Suppressor macrophage (primary cell): ENCODE results near the gene STEAP3.

Experiments used
- DNase-seq, 4 experiments: peaks; one replicate each; pipeline ENCODE4 v3.0.0-alpha.2; 2020 to 2022

STEAP3 gene

DNA sequence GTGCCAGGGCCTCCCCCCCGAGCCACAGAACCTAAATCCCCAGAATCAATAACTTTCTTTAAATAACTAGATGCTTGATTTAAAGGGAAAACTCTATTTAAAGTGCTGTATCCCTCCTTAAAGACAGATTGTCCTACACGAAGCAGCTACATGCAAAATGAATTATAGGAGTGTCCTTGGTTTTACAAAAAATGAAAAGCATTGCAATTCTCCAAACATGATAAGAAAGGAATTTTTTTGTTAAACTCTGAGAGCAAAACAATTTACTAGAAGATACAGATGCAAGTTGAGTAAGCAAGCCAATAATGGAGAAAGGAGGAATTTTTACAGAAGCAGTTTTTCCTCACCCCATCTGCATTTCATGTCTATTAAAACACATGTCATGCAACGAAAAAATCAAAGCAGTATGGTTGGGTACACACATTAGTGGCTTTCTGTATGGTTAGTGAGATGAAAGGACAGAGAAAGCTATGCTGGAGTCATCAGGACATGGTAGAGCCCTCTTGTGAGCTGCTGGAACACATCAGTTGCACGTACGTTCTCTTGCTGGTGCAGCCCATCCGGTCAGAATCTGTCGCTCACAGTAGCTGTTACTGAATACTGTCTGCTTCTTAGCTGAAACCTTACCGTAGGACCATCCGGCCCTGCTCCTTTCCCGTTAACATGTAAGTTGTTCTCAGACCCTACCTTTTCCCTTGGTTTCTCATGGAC lies 25.9 kb upstream of the STEAP3 start:
- no peak for DNase-seq

DNA sequence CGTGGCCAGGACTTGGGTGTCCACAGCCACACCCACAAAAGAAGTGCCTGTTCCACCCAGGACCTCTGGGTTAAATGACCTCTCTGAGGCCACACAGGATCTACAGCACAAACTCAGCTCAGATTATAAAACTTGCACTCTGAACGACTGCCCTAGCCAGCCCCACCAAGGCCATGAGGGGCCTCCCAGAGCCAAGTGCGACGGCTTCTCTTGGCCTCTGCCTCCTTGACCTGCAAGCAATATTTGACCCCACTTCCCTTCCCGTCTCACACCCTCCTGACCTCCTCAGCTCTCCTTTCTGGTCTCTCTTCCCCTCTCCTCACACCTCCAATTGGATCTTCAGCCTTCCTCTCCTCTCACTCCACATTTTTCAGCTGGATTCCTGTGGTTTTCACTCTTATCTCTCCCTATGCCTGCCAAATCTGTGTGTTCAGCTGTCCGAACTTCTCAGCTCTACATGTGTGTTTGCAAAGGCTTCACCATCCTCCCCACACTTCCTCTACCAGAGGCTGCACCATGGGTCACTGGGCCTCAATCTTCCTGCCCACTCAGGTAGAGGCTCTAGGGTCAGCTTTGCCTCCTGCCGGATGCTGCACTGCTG lies 25.3 kb upstream of the STEAP3 start:
- no peak for DNase-seq

DNA sequence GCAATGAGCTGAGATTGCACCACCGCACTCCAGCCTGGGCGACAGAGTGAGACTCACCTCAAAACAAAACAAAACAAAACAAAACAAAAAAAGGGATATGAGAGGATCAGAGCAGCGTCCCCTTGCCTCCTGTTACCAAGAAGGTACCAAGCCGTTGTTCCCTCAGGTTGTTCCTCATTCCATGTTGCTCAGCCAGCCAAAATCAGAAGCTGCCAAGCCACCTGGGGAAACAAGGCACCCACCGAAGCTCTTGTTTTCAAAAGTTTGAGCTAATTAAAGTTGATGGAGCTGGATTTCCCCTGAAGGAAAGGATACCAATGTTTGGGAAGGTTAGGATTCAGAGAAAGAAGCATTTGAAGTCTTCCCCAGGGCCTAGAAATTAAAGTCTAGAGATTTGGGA lies 21.8 kb upstream of the STEAP3 start:
- DNase-seq, result no peak

DNA sequence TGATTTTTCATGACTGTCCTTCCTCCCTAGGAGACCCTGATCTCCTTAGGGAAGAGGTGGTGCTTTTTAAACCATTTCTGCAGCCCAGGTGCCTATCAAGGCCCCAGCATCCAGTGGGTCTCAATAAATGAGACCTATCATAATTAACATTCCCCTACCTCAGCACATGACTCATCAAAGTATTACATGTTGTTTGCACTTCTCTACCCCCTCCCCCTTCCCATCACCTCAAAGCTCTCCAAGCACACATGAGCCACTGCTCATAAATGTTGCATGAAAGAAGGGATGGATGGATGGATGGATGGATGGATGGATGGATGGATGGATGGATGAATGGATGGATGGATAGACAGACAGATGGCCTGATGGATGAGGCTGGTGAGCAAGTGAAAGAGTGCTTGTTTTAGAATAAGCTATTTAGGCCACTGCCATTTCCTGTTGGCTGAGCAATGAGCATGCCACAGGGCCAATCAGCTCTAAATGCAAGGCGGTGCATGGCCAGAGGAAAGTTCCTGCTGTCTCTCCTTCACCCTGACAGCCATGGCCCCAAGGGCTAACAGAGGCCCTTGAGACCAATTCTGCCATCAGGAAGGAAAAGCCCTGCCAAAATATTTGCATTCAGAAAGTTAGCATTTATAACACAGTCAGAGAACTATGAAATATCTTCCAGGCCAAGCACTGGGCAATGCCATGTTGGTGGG lies 20.9 kb upstream of the STEAP3 start:
- DNase-seq, result no peak

DNA sequence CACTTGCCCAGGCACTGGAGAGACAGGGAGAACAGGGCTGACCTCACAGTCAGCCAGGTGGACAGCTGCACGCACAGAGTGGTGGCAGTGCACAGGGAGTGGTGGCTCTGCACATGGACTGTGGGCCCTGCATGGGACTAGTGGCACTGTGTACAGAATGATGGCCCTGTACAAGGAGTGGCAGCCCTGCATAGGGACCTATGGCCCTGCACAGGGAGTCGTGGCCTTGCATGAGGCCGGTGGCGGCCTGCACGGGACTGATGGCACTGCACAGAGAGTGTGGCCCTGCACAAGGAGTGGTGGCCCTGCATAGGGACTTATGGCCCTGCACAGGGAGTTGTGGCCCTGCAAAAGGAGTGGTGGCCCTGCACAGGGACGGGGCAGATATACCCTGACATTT lies 19.1 kb upstream of the STEAP3 start:
- DNase-seq, result no peak

DNA sequence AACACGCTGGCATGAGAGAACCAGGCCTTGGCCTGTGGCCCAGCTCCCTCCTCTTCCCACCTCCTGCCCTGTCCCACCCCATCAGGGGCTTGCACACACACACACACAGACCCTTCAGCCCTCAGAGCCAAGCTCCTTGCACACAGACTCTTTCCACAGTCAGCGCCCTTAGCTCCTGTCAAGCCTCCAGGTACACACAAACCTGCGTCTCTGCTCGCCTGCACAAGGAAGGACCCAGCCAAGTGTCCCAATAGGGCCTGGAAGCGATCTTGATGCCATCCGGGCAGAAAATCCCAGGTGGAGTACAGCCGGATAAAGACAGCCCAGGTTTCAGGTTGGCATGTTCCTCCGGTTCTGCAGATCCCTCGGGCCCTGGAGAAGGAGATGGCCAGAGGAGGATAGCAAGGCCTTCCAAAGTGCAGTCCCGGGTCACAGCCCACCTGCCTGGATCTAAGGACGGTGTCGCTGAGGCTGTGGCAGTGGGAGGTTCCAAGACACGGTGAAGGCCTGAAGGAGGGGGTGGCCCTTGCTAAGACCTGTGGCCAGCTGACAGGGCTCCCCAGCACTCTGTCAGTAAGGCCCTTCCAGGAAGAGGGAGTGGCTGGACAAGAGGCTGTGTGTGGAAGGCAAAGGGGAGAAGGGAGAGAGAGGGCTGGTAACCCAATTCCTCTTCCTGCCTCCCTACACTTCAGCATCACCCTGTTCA lies 18.5 kb upstream of the STEAP3 start:
- DNase-seq, result no peak

DNA sequence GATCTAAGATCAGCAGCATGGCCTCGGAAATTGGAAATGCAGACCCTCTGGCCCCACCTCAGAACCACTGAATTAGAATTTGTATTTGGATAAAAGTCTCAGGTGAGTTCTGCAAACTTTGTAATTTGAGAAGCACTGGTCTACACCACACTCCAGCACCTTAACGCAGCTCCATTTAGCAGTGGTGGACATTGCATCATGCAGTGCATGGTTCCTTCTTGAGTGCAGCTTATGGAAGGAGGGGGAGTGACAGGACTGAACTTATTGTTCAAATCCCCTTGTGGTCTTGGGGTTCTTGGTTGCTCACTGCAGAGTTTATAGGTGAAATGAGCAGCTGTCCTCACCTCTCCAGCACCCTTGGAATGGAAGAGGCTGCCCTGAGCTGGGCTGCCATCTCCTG lies 17.4 kb upstream of the STEAP3 start:
- DNase-seq, result no peak

DNA sequence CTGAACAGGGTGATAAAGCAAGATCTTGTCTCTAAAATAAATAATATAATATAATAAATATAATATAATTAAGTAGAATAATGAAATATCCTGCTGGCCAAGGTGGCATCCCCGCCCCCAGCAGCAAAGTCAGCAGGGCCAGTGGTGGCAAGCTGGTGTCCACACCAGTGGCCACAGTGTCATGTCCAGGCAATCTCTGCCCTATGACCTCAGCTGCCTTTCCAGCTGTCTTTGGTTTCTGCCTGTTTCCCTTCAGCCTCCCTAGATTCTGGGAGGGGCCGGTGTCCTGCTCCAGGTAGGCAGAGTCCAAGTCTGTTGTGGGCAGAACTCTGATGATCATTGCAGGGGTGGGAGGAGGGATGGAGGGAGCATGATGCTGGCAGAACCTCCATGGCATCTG lies 16.2 kb upstream of the STEAP3 start:
- no peak for DNase-seq

DNA sequence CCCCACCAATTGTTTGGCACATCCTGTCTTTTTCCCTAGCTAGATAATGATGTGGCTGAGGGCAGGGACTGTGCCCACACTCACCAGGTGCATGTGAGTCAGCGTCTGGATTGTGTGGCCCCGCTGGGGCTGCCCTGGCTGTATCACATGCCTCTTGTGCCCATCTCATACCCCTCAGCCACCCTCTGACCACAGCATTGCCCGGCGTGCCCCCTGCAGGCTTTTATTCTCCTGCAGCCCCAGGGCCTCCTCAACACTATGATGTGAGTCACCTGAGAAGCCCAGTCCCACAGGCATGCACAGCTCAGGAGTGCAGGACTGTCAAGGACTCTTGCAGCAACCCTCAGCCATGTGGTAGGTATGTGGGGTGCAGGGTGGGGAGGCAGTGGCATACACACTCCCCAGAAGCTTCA lies 14.8 kb upstream of the STEAP3 start:
- DNase-seq, result no peak

DNA sequence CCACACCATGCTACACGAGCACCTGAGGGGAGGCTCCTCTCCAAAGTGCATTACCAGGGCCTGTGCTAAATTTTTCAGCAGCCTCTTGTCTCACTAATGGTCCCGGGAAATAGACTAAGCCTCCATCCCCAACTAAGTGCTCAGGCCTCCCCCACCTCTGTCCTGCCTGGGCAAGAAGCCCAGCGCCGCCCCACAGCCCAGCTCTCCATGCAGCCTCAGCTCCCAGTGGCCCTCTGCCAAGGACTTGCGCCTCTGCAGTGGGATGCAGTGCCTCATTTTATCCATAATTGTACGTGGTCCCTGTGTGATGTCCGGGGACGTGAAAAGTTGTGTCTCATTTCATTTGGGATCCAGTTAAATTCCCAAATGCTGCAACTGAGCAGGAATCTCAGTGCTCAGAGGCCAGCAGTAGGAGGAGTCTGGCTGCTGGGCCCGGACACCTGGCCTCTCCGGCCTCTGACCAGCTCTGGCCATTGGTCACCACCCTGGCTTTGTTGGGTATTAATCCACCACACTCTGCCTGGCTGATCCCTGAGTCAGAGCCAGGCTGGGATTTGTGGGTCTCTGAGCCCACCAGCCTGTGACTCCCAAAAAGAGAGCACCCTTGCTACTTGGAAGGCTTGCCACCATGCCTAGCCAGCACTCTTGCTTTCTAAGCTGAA lies 11.4 kb upstream of the STEAP3 start:
- DNase-seq, result no peak

DNA sequence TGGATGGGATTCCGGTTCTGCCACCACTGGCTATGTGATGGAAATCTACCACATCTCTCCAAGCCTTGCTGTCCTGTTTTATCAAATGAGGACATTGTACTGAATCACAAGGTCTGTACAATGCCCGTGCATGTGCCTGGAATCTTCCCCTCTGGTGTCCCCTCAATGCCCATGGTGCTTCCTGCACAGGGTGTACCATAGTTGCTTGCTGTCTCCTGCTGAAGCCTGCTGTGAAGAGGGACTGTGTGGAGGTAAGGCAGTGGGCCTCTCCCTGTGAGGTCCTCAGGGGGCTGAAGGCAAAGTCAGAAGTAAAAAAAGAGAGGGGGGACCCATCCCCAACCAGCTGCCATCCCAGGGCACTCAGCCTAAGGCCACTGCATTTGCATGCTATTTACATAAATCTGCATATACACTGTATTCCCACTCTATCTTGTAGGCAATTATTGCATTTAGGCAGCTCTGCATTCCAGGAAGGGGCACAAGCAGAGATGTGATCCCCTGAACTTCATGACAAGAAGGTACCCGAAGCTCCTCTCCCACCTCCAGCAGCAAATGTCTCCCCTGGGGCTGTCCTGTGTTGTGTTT lies 9.1 kb upstream of the STEAP3 start:
- no peak for DNase-seq

DNA sequence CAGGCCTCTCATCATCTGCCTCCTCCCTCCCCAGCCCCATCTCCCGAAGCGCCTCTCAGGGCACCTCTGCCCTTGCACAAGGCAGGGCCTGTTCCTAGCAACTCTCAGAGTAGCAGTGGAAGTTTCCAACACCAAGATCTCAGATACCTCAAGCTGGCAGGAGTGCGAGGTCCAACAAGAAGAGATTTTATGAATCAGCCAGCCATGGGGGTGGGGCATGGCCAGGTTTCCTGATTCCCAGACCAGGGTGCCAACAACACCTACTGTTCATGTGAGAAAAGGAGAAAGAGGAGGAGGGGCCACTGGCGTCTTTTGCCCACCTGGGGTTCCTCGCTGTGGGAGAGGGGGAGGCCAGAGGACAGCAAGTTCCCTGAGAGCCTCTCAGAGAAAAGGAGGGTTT lies 6.6 kb upstream of the STEAP3 start:
- DNase-seq, result no peak

DNA sequence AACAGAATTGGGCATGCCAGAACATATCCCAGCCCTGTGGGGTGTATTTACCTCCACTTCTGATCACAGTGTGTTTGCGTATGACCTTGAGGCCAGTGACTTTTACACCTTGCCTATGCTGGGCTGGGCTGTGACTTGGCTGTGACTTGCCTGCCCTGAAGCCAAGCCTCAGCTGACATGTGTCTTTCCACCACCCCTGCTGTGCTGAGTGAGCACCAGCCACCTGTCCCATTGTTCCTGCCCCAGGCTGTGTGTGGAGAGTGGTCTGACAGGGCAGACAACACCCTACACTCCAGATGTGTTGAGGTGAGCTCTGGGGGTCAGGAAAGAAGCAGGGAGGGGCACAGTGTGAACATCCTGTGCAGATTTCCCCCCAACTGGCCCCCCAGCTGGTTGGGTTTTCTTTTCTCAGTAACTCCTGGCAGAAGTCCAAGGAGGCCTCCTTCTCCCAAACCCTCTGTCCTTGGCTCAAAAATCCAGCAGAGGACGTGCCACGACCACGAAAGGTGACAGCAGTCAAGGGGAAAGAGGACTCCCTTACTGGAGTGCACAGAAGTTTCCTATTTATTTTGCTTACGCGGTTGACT lies 5.1 kb upstream of the STEAP3 start:
- DNase-seq, result peak; percentile 32 to 58 (median 49)

DNA sequence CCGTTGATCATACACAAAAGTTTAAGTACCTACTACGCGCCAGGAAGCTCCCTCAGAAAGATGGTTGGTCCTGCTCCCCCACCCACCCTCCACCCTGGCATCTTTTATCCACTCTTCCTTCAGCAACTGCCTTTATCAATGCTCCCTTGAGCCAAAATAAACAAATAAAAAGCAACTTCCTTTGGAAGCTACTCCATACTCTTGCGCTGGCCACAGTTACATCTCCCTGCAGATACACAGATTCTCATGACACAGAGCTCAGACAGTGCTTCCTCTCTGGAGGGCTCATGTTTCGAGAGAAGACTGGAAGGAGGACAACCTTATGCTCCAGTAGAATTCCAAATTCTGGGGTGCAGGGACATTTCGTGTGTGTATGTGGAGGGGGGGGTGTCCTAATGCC lies 3.8 kb upstream of the STEAP3 start:
- no peak for DNase-seq

DNA sequence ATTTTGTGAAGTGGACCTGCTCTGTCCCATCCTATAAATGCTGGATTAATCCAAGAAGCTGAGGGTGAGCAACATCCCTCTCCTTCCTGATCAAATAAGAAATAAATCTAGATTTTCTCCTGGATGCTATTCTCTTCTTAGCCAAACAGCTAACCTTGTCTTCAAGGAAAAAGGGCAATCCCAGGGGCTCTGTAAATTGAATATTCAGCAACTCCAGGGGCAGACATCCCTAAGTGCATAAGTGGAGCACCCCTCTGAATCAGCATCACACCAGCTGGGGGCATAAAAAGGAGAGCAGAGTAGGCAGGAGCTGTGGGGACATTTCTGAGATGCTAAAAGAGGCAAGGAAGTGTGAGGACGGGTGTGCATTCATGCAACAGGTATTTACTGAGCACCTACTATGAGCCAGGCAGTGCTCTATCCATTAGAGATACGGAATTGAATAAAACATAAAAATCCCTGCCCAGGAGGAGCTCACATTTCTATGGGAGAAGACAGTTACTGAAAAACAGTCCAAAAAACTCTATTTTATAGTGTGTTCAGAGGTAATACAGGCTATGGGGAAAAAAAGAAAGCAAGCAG lies 2.8 kb upstream of the STEAP3 start:
- no peak for DNase-seq

DNA sequence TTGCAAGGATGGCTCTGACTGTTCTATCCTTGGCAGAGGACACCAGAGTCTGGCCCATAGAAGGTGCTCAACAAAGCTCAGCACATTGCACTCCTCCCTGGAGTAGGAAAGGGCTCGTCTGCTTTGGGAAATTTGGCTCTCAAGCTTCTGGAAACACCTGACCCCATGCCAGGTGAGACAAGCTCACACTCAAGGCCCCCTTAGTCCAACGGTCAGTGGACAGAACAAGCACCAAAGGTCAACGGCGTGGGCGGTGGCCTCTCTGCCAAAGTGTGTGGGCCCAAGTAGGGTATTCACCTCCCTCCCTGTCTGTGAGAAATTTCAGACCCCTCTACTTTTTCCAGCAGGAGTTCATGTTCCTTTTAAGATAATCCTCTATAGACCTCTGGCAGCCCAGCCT lies 2.0 kb upstream of the STEAP3 start:
- no peak for DNase-seq

DNA sequence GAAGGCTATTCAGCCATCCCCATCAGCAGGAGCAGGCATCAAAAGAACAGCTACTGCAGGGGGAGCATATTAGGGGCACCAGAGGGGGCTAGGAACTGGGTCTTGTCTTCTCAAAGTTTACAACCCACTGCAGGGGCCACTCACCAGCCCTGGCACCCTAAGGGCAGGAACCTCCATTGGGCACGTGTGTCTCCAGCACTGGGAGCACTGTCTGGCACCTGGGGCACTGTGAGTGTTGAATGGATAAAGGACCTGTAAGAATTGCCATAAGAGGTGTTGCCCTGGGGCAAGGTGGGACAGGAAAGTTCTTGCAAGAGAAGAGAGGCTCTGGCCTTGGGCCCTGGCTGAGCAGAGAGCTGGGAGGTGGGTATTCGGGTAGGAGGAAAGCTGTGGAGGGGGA lies 1.4 kb upstream of the STEAP3 start:
- DNase-seq, result no peak

DNA sequence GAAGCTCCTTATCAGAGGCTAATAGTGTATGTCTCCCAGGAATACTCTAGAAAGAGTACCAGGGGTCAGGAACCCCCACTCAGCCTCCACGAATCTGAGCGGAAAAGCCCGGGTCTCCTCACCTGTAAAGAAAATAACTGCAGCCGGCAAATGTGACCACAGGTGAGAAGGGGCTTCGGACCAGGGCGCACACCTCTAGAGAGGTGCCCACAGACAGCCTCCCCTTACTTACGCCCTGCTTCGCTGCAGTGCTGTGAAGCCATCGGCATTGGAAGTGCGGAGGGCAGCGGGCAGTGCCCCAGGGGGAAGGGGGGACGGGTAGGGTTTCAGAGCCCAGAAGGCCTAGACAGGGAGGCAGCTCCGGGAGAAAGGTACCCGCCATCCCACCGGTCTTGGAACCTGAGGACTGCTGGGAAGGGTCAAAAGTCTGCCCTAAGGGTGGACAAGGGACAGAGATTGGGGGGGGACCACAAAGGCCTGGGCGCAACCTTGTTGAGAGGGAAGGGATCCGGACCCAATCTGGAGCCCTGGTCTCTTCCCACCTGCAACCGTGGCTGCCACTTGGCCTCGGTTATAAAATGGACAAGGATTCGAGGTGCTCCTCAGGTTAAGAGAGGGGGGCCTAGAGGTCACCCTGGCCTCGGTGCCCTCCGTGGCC lies 642 bp upstream of the STEAP3 start:
- no peak for DNase-seq

DNA sequence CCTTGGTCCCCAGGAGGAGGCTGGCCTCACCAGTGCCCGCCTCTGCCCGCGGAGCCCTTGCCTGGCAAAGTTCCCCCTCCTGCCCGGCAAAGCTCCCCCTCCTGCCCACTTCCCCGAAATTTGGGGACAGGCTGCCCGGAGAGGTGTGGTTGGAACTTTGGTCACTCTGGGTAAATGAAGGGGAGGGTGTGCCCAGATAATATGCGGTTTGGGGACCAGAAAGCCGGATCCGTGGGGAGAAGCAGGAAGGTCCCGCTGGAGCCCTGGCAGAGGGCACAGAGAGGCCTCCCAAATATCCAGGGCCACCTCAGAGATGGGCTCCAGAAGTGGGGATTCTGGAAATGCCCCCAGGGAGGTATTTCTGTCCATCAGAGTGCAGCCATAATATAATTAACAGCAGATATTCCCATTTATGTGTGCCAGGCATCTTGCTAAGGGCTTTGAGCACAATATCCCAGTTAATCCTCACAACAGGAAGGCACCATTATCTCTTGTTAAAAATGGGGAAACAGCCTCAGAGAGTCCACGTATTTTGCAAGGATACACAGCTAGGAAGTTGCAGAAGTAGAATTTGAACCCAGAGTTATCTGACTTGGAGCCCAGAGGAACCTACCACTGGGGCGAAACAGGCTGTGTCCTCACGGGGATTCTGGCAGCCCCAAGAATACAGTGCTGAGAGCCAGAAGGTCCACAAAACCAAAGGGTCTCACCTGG lies 914 bp downstream of the STEAP3 start:
- peak; percentile 23 to 63 (median 47) for DNase-seq

DNA sequence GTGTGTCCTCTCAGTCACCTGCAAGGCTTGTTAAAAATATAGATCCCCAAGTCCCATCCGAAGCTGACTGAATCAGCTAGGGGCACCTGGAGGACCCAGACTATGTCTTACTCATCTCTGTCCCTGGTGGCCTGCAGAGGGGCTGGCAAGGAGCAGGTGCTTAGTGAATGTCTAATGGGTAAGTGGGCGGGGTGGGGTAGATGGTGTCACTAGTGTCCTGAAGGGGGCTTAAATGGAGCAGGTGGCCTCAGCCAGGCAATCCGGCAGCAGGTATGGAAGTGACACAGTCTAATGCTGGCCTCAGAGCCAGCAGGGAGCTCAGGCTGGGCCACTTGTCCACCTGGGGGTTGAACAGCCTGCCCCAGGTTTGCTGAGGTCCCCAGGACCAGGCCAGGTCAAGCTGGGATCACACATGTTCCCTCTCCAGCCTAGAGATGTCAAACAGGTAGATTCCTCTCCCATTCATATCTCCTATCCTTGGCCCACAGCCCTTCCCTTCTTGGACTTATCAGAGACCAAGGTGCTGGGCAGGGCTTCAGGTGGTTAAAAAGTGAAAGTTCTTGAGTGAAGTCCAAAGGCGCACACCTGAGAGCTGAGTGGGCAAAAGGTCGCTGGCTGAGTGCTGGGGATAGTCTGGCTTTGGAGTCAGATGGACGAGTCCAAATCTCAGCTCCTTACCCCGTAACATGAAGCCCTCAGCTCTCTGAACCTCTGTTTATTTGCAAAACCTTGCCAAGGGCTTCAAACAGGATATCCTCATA lies 1.7 kb downstream of the STEAP3 start:
- DNase-seq, result no peak
